K562 (cell line): ENCODE results near the gene KLC1. TPM values are rescaled to one million over a fixed set of nuclear protein-coding genes. Genes with fewer than 3 reads are reported as not detected.

Source experiments
- ATAC-seq: fragments of 200-7000 bp; cut with Tn5 transposase; 3 replicates; pipeline ENCODE4 v1.9.1; 2020; ENCODE audit warnings: moderate library complexity
- BruUV-seq: library from RNA; stranded (reverse); fragments of 400-500 nt; replicated peaks from 2 replicates; lab custom pipeline; 2021; lab: Mats Ljungman, UMichigan
- CTCF ChIA-PET: fragments of 300-600 bp; formaldehyde crosslinking; extraction: SDS; loops from one replicate; lab custom pipeline; 2021; ENCODE audit warnings: low intra/inter-chr PET ratio; lab: Yijun Ruan, JAX
- POLR2A ChIA-PET: fragments of 300-600, 350-650 bp; sonication (Branson Sonifier 250); formaldehyde crosslinking; extraction: SDS; loops from one replicate; lab custom pipeline; 2021; ENCODE audit warnings: antibody characterized with exemption, inconsistent platforms; lab: Yijun Ruan, JAX
- DNase-seq, 4 experiments: peaks; one replicate each; pipeline versions ENCODE4 v3.0.0 to v3.0.0-alpha.2; 2011 to 2018; ENCODE audit warnings: low spot score in 3 of 4, mixed read lengths in 3 of 4; ENCODE audit errors: extremely low read depth in 1 of 4
- FAIRE-seq: peaks from 2 replicates; lab custom pipeline; 2011; peaks lifted over from hg19 to GRCh38; lab: Jason Lieb, UNC
- H2AFZ ChIP-seq: 2 replicates; pipeline ENCODE4 v1.6.0; 2011; ENCODE audit warnings: low read depth, low read length, control low read depth, inconsistent platforms
- H3K27ac ChIP-seq: fragments of 200-600 bp; 3 replicates; pipeline ENCODE4 v1.8.0; 2011; ENCODE audit warnings: low read depth, mild to moderate bottlenecking, control low read depth, inconsistent platforms, low read length, moderate library complexity, mixed read lengths; ENCODE audit errors: extremely low read depth
- H3K27me3 ChIP-seq, 2 experiments: fragments of 300-600 bp in 1 of 2; 2 replicates in 1 of 2; 3 replicates in 1 of 2; pipeline versions ENCODE4 v1.6.0 to v1.8.0; 2011; ENCODE audit warnings: inconsistent platforms in 2 of 2, low read length in 2 of 2, mild to moderate bottlenecking in 1 of 2, mixed read lengths in 1 of 2, moderate library complexity in 1 of 2; ENCODE audit not compliant: control insufficient read depth in 2 of 2, insufficient read depth in 2 of 2
- H3K36me3 ChIP-seq: fragments of 300-600 bp; 3 replicates; pipeline ENCODE4 v1.8.0; 2011; ENCODE audit warnings: mild to moderate bottlenecking, low read length, inconsistent platforms; ENCODE audit not compliant: control insufficient read depth, insufficient read depth
- H3K4me1 ChIP-seq, 2 experiments: fragments of 200-600 bp in 1 of 2; replicated peaks in 1 of 2; 2 replicates in 1 of 2; 3 replicates in 1 of 2; pipeline versions ENCODE4 v1.5.1 to v1.8.0; 2011; ENCODE audit warnings: inconsistent platforms in 2 of 2, low read length in 2 of 2, mild to moderate bottlenecking in 1 of 2, mixed read lengths in 1 of 2, moderate library complexity in 1 of 2; ENCODE audit not compliant: control insufficient read depth in 2 of 2, insufficient read depth in 2 of 2
- H3K4me2 ChIP-seq: 2 replicates; pipeline ENCODE4 v1.6.1; 2011; ENCODE audit warnings: low read length, control low read depth, inconsistent platforms, mixed read lengths; ENCODE audit not compliant: insufficient read depth
- H3K4me3 ChIP-seq: fragments of 200-600 bp; sonication (generic), shearing (Covaris generic); 2 replicates; pipeline ENCODE4 v1.5.1; 2016; ENCODE audit warnings: control low read depth, inconsistent platforms
- H3K79me2 ChIP-seq: fragments of 200-600 bp; 3 replicates; pipeline ENCODE4 v1.8.0; 2011; ENCODE audit warnings: low read length, inconsistent platforms; ENCODE audit not compliant: control insufficient read depth, insufficient read depth
- H3K9ac ChIP-seq, 2 experiments: 2 replicates each; pipeline versions ENCODE4 v1.6.0 to v1.6.1; 2011; ENCODE audit warnings: low read depth in 2 of 2, low read length in 2 of 2, control low read depth in 1 of 2, inconsistent platforms in 1 of 2, mild to moderate bottlenecking in 1 of 2, mixed read lengths in 1 of 2; ENCODE audit not compliant: insufficient read depth in 1 of 2
- H3K9me1 ChIP-seq: one replicate; pipeline ENCODE4 v1.6.0; 2011; ENCODE audit warnings: inconsistent platforms, mild to moderate bottlenecking, low read length, moderate library complexity; ENCODE audit not compliant: control insufficient read depth, insufficient read depth
- H3K9me3 ChIP-seq: replicated peaks from 2 replicates; pipeline ENCODE4 v1.5.1; 2011; ENCODE audit warnings: low read depth, low read length, inconsistent platforms; ENCODE audit not compliant: control insufficient read depth, insufficient read depth
- H4K20me1 ChIP-seq: replicated peaks from 2 replicates; pipeline ENCODE4 v1.6.1; 2011; ENCODE audit warnings: low read length, inconsistent platforms, mixed read lengths; ENCODE audit not compliant: control insufficient read depth, insufficient read depth
- FOXK1 ChIP-seq: sonication (generic); formaldehyde crosslinking; IDR thresholded peaks from 2 replicates; pipeline ENCODE4 v1.8.0; 2022; ENCODE audit warnings: missing genetic modification reagents, mild to moderate bottlenecking, borderline replicate concordance
- RBM17 ChIP-seq: fragments of 200-400 bp; formaldehyde crosslinking; IDR thresholded peaks from 2 replicates; pipeline ENCODE4 v1.6.1; 2017; ENCODE audit warnings: low read depth, mild to moderate bottlenecking, low read length, borderline replicate concordance
- SREBF2 ChIP-seq: sonication (generic); formaldehyde crosslinking; IDR thresholded peaks from 2 replicates; pipeline ENCODE4 v1.4.0; 2020; ENCODE audit warnings: mild to moderate bottlenecking, missing genetic modification reagents
- ZNF695 ChIP-seq: fragments of 450-650 bp; formaldehyde crosslinking; IDR thresholded peaks from 2 replicates; pipeline ENCODE4 v1.4.0; 2020; ENCODE audit warnings: mild to moderate bottlenecking, moderate library complexity
- WGBS: fragments of 100-300 bp; shearing (Covaris generic); methylation state at CpG from one replicate; pipeline ENCODE4 v1.1.6; 2016; ENCODE audit warnings: low coverage, mixed read lengths; ENCODE audit not compliant: insufficient coverage; ENCODE audit errors: missing lambda C conversion rate; 5-methylcytosine and 5-hydroxymethylcytosine counted together
- in situ Hi-C: fragments of 300-500 bp; cut with MboI; formaldehyde crosslinking; loops from 4 replicates; pipeline ENCODE4 v1.15.0; 2018; ENCODE audit warnings: inconsistent platforms, mixed read lengths
- intact Hi-C: fragments of 100-400 bp; cut with micrococcal nuclease; formaldehyde crosslinking; loops from 2 replicates; pipeline ENCODE4 v1.14.2; 2022
- polyA plus RNA-seq, 8 experiments: library from polyadenylated mRNA; depleted of rRNA in 4 of 8; stranded (reverse) in 5 of 8; unstranded in 3 of 8; fragments of >200 nt; fragmentation: Nextera tagmentation in 2 of 8; fragmentation: Illumina TruSeq in 1 of 8; extraction: Ambion mirVana in 2 of 8; extraction: Trizol in 1 of 8; gene quantifications; 2 replicates each; pipeline versions ENCODE4 v1.2.1 to v1.2.3, GENCODE V29; 2011 to 2014; ENCODE audit warnings: inconsistent platforms in 1 of 8, missing spikeins in 1 of 8
- total RNA-seq, 7 experiments: library from RNA; depleted of rRNA in 6 of 7; stranded (reverse); fragments of >200 nt in 6 of 7; fragmentation: Illumina TruSeq in 2 of 7; extraction: Trizol in 2 of 7; gene quantifications; 2 replicates each; pipeline versions ENCODE4 v1.2.1 to v1.2.3, GENCODE V29; 2011 to 2021; ENCODE audit warnings: low replicate concordance in 1 of 7
- TF ChIP-seq, protein P1 (sequence below): sonication (generic); formaldehyde crosslinking; IDR thresholded peaks from 2 replicates; pipeline ENCODE4 v1.8.0; 2022; ENCODE audit warnings: mild to moderate bottlenecking, missing genetic modification reagents
- TF ChIP-seq, protein P2 (sequence below): fragments of 250-450 bp; sonication (Bioruptor Pico); IDR thresholded peaks from 2 replicates; pipeline ENCODE4 v1.8.0; 2021; ENCODE audit warnings: moderate library complexity, mild to moderate bottlenecking, inconsistent platforms

KLC1 gene
- total and polyA plus RNA-seq, 9 of the 15 experiments (the other 6 are each of a cell fraction or from before 2014, with no cell fraction given) = 4.9 to 134 (median 54.8) TPM

DNA sequence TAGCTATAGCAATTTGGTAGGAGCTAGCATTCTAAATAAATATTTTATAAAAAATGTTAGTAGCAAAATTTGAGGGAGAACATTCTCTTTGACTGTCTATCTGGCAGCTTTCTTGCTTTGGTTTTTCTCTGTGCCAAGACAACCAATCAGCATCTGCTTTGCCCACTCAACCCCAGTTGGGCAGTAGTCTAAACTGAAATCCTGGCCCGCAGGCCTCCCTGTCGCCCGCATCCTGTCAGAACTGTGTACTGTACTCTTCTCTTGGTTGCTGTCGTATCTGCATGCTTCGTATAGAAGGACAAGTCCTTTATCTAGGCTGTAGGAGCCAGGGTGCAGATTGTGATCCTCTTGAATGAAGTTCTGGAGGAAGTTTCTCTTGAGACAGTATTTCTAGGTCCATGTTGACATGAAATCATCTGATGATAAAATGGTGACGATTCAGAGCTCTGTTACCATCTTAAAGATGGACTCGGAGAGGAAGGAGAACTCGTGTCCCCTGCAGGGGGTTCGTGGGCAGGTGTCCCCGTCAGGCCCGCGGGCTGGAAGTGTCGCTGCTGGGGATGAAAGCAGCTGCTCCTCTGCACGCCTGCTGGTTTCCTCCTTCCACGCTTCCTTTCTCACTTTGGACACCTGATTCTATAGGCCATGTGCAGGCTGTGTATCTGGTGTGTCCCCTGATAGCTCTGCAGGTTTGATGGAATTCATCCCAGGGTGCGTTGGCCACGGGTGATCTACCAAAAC is 51.6 kb downstream of the KLC1 start (continued):
- TF ChIP-seq, protein P1, sequence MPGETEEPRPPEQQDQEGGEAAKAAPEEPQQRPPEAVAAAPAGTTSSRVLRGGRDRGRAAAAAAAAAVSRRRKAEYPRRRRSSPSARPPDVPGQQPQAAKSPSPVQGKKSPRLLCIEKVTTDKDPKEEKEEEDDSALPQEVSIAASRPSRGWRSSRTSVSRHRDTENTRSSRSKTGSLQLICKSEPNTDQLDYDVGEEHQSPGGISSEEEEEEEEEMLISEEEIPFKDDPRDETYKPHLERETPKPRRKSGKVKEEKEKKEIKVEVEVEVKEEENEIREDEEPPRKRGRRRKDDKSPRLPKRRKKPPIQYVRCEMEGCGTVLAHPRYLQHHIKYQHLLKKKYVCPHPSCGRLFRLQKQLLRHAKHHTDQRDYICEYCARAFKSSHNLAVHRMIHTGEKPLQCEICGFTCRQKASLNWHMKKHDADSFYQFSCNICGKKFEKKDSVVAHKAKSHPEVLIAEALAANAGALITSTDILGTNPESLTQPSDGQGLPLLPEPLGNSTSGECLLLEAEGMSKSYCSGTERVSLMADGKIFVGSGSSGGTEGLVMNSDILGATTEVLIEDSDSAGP (CRISPR knock-in tag) = no peak
- TF ChIP-seq SREBF2 = no peak
- TF ChIP-seq, all 486 proteins: peak for 0

DNA sequence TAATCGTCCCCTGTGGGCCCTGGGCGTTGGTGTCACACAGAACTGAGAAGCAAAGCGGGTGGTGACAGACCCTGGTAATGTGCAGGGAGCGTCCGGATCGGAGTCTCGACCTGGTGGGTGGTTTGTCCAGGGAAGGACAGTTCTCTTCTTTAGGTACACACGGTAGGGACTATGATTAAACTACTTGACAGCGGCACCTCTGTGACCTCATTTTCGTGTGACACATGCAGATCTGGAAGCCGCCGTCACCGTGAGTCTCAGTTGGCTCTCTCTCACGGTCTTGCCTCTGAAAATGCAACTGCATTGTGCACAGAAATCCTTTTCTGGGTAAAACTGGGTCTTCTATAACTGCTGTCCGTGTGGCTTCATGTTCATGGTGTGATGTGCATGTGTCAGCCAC is 54.1 kb downstream of the KLC1 start:
- Histone ChIP-seq H3K9ac (no peak overlapping the region), H3K4me3 (no peak overlapping the region), H3K9me3 (no peaks in the 10 kb centered on the region), H4K20me1 (no peaks in the 10 kb centered on the region), H3K4me1 (no peaks in the 10 kb centered on the region), H3K27ac (no peak overlapping the region), H3K27me3 (no peaks in the 10 kb centered on the region), H2AFZ (no peak overlapping the region), H3K79me2 (no peaks in the 10 kb centered on the region), H3K36me3 (peaks cover 76% of the 10 kb centered on the region; the same call in 2 of the 3 replicates), H3K9me1 (no peaks in the 10 kb centered on the region), H3K4me2 (no peak overlapping the region)
- ChIA-PET CTCF (no interaction called here), POLR2A (no interaction called here)
- DNase-seq (no peak), ATAC-seq (no peak), FAIRE-seq (no peak)
- intact Hi-C loops = loop anchor here (10.0 kb wide), 1 partner anchor 108 kb away; no protein-coding TSS in a partner anchor
- no TSS peak for BruUV-seq
- 83% methylated on average over 13 of the region's 15 CpGs for WGBS
- in situ Hi-C loops = no loop called here
- TF ChIP-seq ZNF695 (CRISPR knock-in tag) = no peak
- TF ChIP-seq SREBF2 = no peak
- TF ChIP-seq, protein P2, sequence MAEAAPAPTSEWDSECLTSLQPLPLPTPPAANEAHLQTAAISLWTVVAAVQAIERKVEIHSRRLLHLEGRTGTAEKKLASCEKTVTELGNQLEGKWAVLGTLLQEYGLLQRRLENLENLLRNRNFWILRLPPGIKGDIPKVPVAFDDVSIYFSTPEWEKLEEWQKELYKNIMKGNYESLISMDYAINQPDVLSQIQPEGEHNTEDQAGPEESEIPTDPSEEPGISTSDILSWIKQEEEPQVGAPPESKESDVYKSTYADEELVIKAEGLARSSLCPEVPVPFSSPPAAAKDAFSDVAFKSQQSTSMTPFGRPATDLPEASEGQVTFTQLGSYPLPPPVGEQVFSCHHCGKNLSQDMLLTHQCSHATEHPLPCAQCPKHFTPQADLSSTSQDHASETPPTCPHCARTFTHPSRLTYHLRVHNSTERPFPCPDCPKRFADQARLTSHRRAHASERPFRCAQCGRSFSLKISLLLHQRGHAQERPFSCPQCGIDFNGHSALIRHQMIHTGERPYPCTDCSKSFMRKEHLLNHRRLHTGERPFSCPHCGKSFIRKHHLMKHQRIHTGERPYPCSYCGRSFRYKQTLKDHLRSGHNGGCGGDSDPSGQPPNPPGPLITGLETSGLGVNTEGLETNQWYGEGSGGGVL (CRISPR knock-in tag) = no peak
- no peak for TF ChIP-seq RBM17
- no peak for TF ChIP-seq FOXK1 (CRISPR knock-in tag)
